Activated CD4-positive, alpha-beta memory T cell treated with anti-CD3 and anti-CD28 coated beads, Interleukin-2, amount 10 ng/mL, durations not matched to agents 7 days and 5 days (primary cell): ENCODE measurements around the gene KRTAP19-4. TPM values are rescaled to one million over a fixed set of nuclear protein-coding genes. Genes with fewer than 3 reads are reported as not detected.

Experiments
- CTCF ChIA-PET: fragments of 350-600 bp; sonication (Branson Sonifier 250); formaldehyde crosslinking; loops from one replicate; lab custom pipeline; 2021; ENCODE audit warnings: antibody characterized with exemption, inconsistent platforms; lab: Charles Lee
- POLR2A ChIA-PET: fragments of 350-600 bp; sonication (Branson Sonifier 250); formaldehyde crosslinking; loops from one replicate; lab custom pipeline; 2021; ENCODE audit warnings: antibody characterized with exemption; lab: Charles Lee
- DNase-seq: peaks from one replicate; pipeline ENCODE4 v3.0.0-alpha.2; 2020
- H3K27ac Mint-ChIP-seq: one replicate; pipeline ENCODE4 v1.8.0; 2021; ENCODE audit warnings: mild to moderate bottlenecking, mixed read lengths
- H3K27me3 Mint-ChIP-seq: one replicate; pipeline ENCODE4 v1.8.0; 2021; ENCODE audit warnings: mixed read lengths
- H3K36me3 Mint-ChIP-seq: one replicate; pipeline ENCODE4 v1.8.0; 2021; ENCODE audit warnings: low read depth, mixed read lengths
- H3K4me1 Mint-ChIP-seq: one replicate; pipeline ENCODE4 v1.8.0; 2021; ENCODE audit warnings: mixed read lengths
- H3K4me3 Mint-ChIP-seq: one replicate; pipeline ENCODE4 v1.8.0; 2021; ENCODE audit warnings: mild to moderate bottlenecking, mixed read lengths
- H3K9me3 Mint-ChIP-seq: one replicate; pipeline ENCODE4 v1.8.0; 2021; ENCODE audit warnings: mixed read lengths
- total RNA-seq, 2 experiments: library from RNA; stranded (reverse); gene quantifications; one replicate each; pipeline ENCODE4 v1.2.3, GENCODE V29; 2021

KRTAP19-4 gene
- total RNA-seq, 2 experiments from 2014 or later, result not detected

GRCh38 chr21:30468900-30469714 lies 27.9 kb downstream of the KRTAP19-4 start:
- Mint-ChIP-seq H3K36me3 (no peaks in the 10 kb centered on the region), H3K27ac (no peak overlapping the region), H3K4me3 (no peak overlapping the region), H3K27me3 (no peaks in the 10 kb centered on the region), H3K9me3 (no peaks in the 10 kb centered on the region), H3K4me1 (no peaks in the 10 kb centered on the region)
- ChIA-PET CTCF (no interaction called here), POLR2A (no interaction called here)
- no peak for DNase-seq

GRCh38 chr21:30463713-30464112 lies 33.3 kb downstream of the KRTAP19-4 start:
- no peak for DNase-seq
- H3K27ac Mint-ChIP-seq, result no peak overlapping the region
- H3K36me3 Mint-ChIP-seq, result no peaks in the 10 kb centered on the region
- H3K9me3 Mint-ChIP-seq, result peaks cover 4% of the 10 kb centered on the region
- CTCF ChIA-PET, result interaction anchor here (0.7 kb wide), 1 partner anchor 1359 kb away, joined by 4 read pairs; no protein-coding TSS in a partner anchor
- POLR2A ChIA-PET, result no interaction called here
- H3K27me3 Mint-ChIP-seq, result no peaks in the 10 kb centered on the region
- H3K4me1 Mint-ChIP-seq, result no peaks in the 10 kb centered on the region
- no peak overlapping the region for H3K4me3 Mint-ChIP-seq

- H3K27me3 Mint-ChIP-seq, result no peaks in the 10 kb centered on the region
- no peak overlapping the region for H3K4me3 Mint-ChIP-seq
- POLR2A ChIA-PET, result interaction anchor here (0.6 kb wide), 1 partner anchor 634 kb away, joined by 3 read pairs; no protein-coding TSS in a partner anchor
- no peak for DNase-seq
- H3K4me1 Mint-ChIP-seq, result no peaks in the 10 kb centered on the region
- no peak overlapping the region for H3K27ac Mint-ChIP-seq
- H3K9me3 Mint-ChIP-seq, result no peaks in the 10 kb centered on the region
- CTCF ChIA-PET, result no interaction called here
- H3K36me3 Mint-ChIP-seq, result no peaks in the 10 kb centered on the region
Observed at GRCh38 chr21:30448514-30448913, 48.5 kb downstream of the KRTAP19-4 start.

GRCh38 chr21:30447056-30447455 lies 49.9 kb downstream of the KRTAP19-4 start:
- H3K4me1 Mint-ChIP-seq, result no peaks in the 10 kb centered on the region
- no peak overlapping the region for H3K27ac Mint-ChIP-seq
- no peaks in the 10 kb centered on the region for H3K27me3 Mint-ChIP-seq
- ChIA-PET CTCF (no interaction called here), POLR2A (no interaction called here)
- no peak for DNase-seq
- no peak overlapping the region for H3K4me3 Mint-ChIP-seq
- no peaks in the 10 kb centered on the region for H3K9me3 Mint-ChIP-seq
- H3K36me3 Mint-ChIP-seq, result no peaks in the 10 kb centered on the region

Other genes starting within 250 kb of the KRTAP19-4 start
- gene KRTAP24-1, start 214.2 kb downstream of the KRTAP19-4 start, total RNA-seq, result not detected
- not detected for gene KRTAP25-1, start 207.7 kb downstream of the KRTAP19-4 start, total RNA-seq
- gene KRTAP26-1, start 176.8 kb downstream of the KRTAP19-4 start, total RNA-seq, result not detected
- gene KRTAP27-1, start 159.5 kb downstream of the KRTAP19-4 start, total RNA-seq, result not detected
- not detected for gene KRTAP23-1, start 148.6 kb downstream of the KRTAP19-4 start, total RNA-seq
- not detected for gene KRTAP13-2, start 124.9 kb downstream of the KRTAP19-4 start, total RNA-seq
- gene KRTAP13-1, start 101.1 kb downstream of the KRTAP19-4 start, total RNA-seq, result not detected
- gene KRTAP13-3, start 71.2 kb downstream of the KRTAP19-4 start, total RNA-seq, result not detected
- gene KRTAP13-4, start 66.9 kb downstream of the KRTAP19-4 start, total RNA-seq, result not detected
- gene KRTAP15-1, start 56.9 kb downstream of the KRTAP19-4 start, total RNA-seq, result not detected
- not detected for gene KRTAP19-1, start 16.8 kb downstream of the KRTAP19-4 start, total RNA-seq
- not detected for gene KRTAP19-2, start 9.7 kb downstream of the KRTAP19-4 start, total RNA-seq
- gene KRTAP19-3, start 5.2 kb downstream of the KRTAP19-4 start, total RNA-seq, result not detected
- gene KRTAP19-5, start 5.0 kb upstream of the KRTAP19-4 start, total RNA-seq, result not detected
- gene KRTAP19-6, start 44.7 kb upstream of the KRTAP19-4 start, total RNA-seq, result not detected
- not detected for gene KRTAP19-7, start 64.1 kb upstream of the KRTAP19-4 start, total RNA-seq
- gene KRTAP22-2, start 93.2 kb upstream of the KRTAP19-4 start, total RNA-seq, result not detected
- gene KRTAP6-3, start 95.3 kb upstream of the KRTAP19-4 start, total RNA-seq, result not detected
- gene KRTAP6-2, start 101.7 kb upstream of the KRTAP19-4 start, total RNA-seq, result not detected
- not detected for gene KRTAP22-1, start 103.9 kb upstream of the KRTAP19-4 start, total RNA-seq
- not detected for gene KRTAP6-1, start 116.8 kb upstream of the KRTAP19-4 start, total RNA-seq
- gene KRTAP20-1, start 119.3 kb upstream of the KRTAP19-4 start, total RNA-seq, result not detected
- not detected for gene KRTAP20-4, start 123.5 kb upstream of the KRTAP19-4 start, total RNA-seq
- gene KRTAP20-2, start 138.0 kb upstream of the KRTAP19-4 start, total RNA-seq, result not detected
- gene KRTAP20-3, start 145.7 kb upstream of the KRTAP19-4 start, total RNA-seq, result not detected
- gene KRTAP21-3, start 221.6 kb upstream of the KRTAP19-4 start, total RNA-seq, result not detected